Fibroblast of lung (primary cell): ENCODE results near the gene LDAH.

Source experiments
- EZH2 ChIP-seq: IDR thresholded peaks from 2 replicates; pipeline ENCODE4 v1.5.1; 2012; ENCODE audit warnings: low read length, control low read depth, mild to moderate bottlenecking; ENCODE audit errors: missing control alignments
- TF ChIP-seq, protein P1 (sequence below), 2 donors: IDR thresholded peaks in 1 of 2; conservative IDR thresholded peaks in 1 of 2; 1 replicate in 1 of 2; 2 replicates in 1 of 2; pipeline ENCODE4 v1.5.1; 2011 to 2012; ENCODE audit warnings: low read length in 2 of 2, control low read depth in 1 of 2, inconsistent platforms in 1 of 2, low read depth in 1 of 2, mild to moderate bottlenecking in 1 of 2

DNA sequence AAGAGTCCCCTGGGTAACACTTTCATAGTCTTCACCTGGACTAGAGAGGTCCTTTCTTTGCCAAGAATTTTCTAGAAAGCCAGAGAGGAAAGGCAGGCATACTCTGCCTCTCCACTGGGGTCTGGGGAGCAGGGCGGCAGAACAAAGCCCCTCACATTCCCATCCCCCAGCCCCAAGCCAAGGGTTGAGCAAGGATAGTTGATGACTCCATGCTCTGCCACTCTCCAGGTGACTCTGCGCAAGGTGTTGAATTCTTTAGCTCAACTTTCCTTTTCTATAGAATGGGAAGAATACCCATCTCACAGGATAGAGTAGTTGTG, 158.9 kb downstream of the LDAH start:
- TF ChIP-seq, protein P1, sequence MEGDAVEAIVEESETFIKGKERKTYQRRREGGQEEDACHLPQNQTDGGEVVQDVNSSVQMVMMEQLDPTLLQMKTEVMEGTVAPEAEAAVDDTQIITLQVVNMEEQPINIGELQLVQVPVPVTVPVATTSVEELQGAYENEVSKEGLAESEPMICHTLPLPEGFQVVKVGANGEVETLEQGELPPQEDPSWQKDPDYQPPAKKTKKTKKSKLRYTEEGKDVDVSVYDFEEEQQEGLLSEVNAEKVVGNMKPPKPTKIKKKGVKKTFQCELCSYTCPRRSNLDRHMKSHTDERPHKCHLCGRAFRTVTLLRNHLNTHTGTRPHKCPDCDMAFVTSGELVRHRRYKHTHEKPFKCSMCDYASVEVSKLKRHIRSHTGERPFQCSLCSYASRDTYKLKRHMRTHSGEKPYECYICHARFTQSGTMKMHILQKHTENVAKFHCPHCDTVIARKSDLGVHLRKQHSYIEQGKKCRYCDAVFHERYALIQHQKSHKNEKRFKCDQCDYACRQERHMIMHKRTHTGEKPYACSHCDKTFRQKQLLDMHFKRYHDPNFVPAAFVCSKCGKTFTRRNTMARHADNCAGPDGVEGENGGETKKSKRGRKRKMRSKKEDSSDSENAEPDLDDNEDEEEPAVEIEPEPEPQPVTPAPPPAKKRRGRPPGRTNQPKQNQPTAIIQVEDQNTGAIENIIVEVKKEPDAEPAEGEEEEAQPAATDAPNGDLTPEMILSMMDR (conservative IDR thresholded peaks at IDR 0.05 in 1 of 2, IDR thresholded peaks at IDR 0.05 in 1 of 2; ENCODE audit: low read depth in 1 of 2, low read length in 2 of 2): no peak
- no peak for TF ChIP-seq EZH2
